ENCODE data around the gene VAC14. TPM values are rescaled to one million over a fixed set of nuclear protein-coding genes. Genes with fewer than 3 reads are reported as not detected.

VAC14 gene
- total RNA-seq, 4 donors from 2014 or later = 20.5 to 44.2 (median 29.5) TPM

DNA sequence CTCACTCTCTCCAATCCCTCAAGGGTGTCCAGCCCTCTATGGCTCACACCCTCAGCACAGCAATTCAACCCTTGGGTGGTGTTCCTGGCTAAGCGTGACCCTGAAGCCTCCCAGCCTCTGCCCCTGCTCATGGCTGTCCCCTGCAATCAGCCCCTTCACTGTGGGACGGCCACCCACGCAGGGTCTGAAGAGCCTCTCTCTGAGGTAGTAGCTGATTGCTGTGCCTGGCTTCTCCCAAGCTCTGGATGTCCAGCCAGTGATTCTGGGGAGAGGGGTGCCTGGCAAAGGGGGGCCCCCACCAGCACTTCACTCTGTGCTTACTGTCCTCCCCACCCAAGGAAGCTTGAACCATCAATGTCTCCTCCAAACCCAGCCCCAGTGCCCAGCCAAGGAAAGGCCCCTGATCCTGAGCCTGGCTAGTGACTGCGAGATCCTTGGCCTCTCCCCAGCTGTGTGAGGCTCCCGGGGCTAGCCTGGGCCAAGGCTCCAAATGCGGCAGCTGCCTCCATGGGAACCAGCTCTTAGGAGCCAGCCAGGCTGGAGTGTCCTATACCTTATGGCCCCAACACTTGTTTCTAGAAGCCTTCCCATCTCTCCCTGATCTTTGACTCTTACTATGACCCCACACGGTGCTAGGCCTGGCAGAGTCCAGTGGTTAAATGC, 125.0 kb downstream of the VAC14 start:
- TF ChIP-seq, protein P1, sequence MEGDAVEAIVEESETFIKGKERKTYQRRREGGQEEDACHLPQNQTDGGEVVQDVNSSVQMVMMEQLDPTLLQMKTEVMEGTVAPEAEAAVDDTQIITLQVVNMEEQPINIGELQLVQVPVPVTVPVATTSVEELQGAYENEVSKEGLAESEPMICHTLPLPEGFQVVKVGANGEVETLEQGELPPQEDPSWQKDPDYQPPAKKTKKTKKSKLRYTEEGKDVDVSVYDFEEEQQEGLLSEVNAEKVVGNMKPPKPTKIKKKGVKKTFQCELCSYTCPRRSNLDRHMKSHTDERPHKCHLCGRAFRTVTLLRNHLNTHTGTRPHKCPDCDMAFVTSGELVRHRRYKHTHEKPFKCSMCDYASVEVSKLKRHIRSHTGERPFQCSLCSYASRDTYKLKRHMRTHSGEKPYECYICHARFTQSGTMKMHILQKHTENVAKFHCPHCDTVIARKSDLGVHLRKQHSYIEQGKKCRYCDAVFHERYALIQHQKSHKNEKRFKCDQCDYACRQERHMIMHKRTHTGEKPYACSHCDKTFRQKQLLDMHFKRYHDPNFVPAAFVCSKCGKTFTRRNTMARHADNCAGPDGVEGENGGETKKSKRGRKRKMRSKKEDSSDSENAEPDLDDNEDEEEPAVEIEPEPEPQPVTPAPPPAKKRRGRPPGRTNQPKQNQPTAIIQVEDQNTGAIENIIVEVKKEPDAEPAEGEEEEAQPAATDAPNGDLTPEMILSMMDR (IDR thresholded peaks at IDR 0.05; ENCODE audit: low read depth) = no peak

DNA sequence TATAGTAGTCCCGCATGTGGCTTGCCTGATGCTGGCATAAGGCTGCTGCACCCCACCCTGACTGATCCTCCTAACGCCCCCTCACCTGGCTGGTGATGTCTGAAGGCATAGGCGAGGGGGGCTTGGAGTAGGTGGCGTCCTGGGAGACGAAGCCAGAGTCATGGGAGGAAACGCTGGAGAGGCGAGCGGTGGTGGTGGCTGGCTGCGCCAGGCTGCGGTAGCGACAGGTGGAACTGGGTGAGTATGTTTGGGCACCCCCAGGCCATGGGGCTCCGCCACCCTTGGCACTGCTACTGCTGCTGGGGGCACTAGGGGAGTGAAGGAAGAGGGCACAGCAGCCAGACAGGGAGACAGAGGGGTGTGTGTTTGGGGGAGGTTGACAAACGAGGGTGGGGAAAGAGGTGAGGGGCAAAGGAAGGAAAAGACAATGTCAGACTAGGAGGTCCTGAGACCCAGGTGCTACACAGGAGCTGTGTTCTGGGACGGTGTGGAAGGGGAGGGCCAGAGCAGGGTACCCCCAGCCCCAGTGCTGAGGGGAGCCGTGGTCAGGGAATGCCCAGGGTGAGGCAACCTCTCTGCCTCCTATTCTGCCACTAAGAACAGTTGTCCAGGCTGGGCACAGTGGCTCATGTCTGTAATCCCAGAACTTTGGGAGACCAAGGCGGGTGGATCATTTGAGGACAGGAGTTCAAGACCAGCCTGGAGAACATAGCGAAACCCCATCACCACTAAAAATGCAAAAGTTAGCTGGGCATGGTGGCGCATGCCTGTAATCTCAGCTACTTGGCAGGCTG, 126.5 kb downstream of the VAC14 start:
- TF ChIP-seq, protein P1 (IDR thresholded peaks at IDR 0.05; ENCODE audit: low read depth) = no peak

DNA sequence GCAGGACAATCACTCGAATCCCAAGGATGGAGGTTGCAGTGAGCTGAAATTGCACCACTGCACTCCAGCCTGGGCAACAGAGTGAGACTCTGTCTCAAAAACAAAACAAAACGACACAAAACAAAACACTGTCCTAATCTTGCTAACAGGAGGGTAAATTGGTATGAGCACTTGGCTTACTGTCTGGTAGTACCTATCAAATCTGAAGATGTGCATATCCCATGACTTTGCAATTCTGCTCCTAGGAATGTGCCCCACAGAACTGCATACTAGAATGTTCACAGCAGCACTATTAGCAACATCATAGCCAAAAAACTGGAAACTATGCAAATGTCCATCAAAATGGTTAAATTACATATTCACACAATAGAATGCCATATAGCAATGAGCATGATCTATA, 130.8 kb downstream of the VAC14 start:
- TF ChIP-seq, protein P1 (IDR thresholded peaks at IDR 0.05; ENCODE audit: low read depth) = no peak

DNA sequence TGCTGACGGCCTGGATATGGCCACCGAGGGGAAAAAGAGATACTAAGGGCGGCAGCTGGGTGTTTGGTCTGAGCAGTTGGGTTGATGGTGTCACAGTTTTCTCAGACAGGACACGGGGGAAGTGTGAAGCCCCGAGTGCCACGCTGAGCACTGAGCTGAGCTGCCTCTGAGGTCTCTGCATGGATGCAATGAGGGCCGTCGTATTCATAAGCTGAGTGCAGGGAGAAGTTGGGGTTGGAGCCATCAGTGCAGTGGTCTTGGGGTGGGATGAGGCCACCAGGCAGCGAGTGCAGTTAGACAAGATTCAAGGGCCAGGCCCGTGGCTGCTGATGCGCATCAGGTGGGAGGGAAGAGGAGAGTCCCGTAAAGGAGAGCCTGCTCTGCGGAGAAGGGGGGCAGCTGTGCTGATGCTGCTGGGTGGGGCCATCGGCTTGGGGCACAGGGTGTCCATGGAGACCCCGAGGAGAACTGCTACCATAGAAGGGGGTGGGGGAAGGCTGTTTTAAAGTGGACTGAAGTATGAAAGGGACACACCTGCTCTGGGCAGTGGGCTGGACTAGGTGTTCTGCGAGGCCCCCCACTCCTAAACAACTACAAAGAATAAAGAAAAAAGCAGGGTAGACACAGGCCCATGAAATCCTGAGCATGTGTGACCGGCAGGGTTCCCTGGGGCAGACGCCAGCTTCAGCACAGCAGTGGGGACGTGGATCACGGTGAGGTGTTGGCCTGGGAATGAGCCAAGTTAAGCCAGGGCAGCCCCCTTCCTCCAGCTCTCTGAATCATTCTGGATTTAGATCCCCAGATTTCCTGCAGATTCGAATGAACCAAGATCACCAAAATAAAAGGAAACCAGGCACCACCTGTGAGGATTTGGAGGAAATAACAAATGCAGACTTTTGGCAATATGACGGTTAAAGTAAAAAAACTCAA, 134.9 kb downstream of the VAC14 start:
- TF ChIP-seq, protein P1 (IDR thresholded peaks at IDR 0.05; ENCODE audit: low read depth) = no peak

DNA sequence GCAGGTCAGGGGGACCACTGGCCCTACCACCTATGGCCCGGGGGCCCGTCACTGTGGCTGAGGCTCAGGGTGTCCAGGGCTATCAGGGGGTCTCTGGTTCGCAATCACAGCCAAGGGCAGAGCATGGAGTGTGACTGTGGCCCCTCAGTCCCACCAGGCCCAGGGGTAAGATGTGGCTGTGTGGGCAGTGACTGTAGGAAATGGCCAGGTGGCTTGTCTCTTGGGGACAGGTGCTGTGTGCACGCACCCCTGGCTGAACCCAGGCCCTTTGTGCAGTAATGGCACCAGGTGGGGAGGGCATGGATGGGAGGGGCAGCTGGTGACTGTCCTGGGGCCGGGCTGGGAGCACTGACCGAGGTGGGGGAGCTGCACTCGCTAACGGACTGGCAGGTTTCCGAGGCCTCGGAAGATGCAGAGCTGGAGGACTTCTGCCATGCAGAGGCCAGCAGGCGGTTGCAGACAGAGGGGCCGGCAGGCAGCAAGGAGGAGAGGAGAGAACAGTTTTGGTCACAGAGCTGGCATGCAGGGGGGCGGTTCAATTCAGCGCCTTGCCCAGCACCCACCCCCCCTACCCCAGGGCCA, 135.8 kb downstream of the VAC14 start:
- TF ChIP-seq, protein P1 (IDR thresholded peaks at IDR 0.05; ENCODE audit: low read depth) = no peak

DNA sequence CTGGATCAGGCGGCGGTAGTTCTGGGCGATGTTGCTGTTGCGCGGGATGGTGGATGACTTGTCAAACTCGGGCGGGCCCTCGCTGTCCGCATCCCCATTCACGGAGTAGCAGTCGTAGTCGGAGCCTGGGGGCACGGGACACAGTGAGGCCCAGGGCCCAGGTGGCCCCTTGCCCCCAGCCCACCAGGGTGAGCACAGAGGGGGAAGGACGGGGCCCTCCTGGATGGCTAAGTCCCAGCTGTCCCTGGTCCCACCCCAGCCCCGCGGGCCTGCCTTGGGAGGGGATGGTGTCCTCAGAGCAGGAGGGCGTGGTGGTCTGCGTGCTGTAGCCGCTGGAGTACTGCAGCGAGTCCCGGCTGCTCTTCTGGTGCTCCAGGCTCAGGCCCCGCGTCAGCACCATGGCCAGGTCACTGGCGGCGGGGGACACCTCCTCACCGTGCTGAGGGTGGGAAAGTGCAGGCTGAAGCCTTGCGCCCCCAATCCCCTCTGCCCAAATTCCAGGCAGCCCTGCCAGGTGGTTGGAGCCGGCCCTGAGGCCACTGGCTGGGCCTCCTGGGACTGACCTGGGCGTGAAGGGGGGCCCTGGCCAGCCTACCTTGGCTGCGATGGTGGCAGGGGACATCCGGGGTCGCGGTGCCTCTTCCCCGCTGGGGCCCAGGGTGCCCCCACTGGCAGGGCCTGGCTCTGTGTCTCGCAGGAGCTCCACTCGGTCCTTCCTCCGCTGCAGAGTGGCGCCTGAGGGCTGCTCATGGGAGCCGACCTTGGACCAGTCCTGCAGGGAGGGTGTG, 136.4 kb downstream of the VAC14 start:
- TF ChIP-seq, protein P1 (IDR thresholded peaks at IDR 0.05; ENCODE audit: low read depth) = no peak

Measured in subcutaneous adipose tissue (tissue), 4 donors.